Muscle layer of duodenum (tissue), 2 donors: ENCODE data around the gene RAB1A.

Experiments
- H3K27ac ChIP-seq: one replicate; pipeline ENCODE4 v1.7.0; 2013; ENCODE audit warnings: mild to moderate bottlenecking, low read length
- H3K27me3 ChIP-seq: one replicate; pipeline ENCODE4 v1.7.0; 2013; ENCODE audit warnings: low read depth, mild to moderate bottlenecking, control low read depth, low read length
- H3K36me3 ChIP-seq, 2 donors: one replicate each; pipeline ENCODE4 v1.7.0; 2013; ENCODE audit warnings: low read length in 2 of 2, control low read depth in 1 of 2, mild to moderate bottlenecking in 1 of 2; ENCODE audit not compliant: insufficient read depth in 2 of 2, control insufficient read depth in 1 of 2
- H3K4me1 ChIP-seq, 2 donors: one replicate each; pipeline ENCODE4 v1.7.0; 2013; ENCODE audit warnings: low read length in 2 of 2, mild to moderate bottlenecking in 2 of 2, control low read depth in 1 of 2, moderate library complexity in 1 of 2; ENCODE audit not compliant: insufficient read depth in 2 of 2, control insufficient read depth in 1 of 2
- H3K4me3 ChIP-seq, 2 donors: one replicate each; pipeline ENCODE4 v1.7.0; 2013; ENCODE audit warnings: low read length in 2 of 2, low read depth in 1 of 2, mild to moderate bottlenecking in 1 of 2
- H3K9me3 ChIP-seq, 2 donors: one replicate each; pipeline ENCODE4 v1.7.0; 2013; ENCODE audit warnings: low read length in 2 of 2, control low read depth in 1 of 2, mild to moderate bottlenecking in 1 of 2; ENCODE audit not compliant: control insufficient read depth in 1 of 2
- donor health status: healthy.

RAB1A gene

DNA sequence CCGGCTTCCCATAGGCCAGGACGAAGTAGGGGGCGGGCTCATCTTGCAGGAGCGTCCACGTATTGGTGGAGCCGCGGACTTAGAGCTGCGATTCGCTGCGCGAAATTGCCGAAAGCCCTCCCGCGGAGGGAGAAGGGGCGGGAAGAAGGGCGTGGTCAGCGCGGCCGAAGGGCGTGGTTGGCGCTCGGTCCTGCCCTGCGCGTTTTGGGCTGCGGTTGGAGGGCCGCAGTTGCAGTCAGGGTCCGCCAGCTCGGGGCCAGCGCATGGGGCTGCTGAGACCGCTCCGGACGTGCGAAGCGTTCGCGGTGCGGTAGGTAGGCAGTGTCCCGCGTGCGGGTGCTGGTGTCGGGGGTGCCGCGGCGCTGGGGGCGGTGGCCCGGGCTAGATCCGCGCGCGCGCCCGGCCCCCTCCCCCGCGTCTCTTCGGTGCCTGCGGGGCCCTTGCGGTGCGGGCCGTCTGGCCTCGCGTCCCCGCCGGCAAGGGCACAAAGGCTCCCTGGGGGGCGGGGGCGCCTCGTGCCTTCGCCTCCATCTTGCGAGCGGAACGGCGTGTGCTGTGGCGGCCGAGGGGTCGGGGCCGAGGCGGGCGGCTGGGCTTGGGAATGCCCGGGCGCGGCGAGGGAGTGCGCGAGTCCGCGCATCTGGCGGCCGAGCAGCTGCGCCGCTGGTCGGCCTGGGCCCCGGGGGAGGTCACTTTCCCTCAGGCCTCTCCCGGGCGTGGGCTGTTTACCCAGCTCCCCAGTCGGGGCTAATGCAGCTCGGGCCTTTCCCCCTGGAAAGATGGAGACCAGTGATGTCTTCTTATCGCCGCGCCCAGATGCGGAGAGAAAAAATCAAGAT, 73.5 kb downstream of the RAB1A start, which contains the start of gene CEP68:
CEP68 (plus strand) TSS at position 202 of the 839 bp plus-strand sequence. CDS start 13,029 bp downstream, outside the sequence.
- H3K27me3 ChIP-seq = no peaks in the 10 kb centered on the region
- H3K9me3 ChIP-seq = no peaks in the 10 kb centered on the region
- no peaks in the 10 kb centered on the region for H3K36me3 ChIP-seq
- peak within 1 kb of the TSS; percentile 70 for H3K27ac ChIP-seq
- H3K4me3 ChIP-seq = peak within 1 kb of the TSS; percentile 87 to 92
- peaks cover 12 to 35% of the 10 kb centered on the region in 2 donors for H3K4me1 ChIP-seq

DNA sequence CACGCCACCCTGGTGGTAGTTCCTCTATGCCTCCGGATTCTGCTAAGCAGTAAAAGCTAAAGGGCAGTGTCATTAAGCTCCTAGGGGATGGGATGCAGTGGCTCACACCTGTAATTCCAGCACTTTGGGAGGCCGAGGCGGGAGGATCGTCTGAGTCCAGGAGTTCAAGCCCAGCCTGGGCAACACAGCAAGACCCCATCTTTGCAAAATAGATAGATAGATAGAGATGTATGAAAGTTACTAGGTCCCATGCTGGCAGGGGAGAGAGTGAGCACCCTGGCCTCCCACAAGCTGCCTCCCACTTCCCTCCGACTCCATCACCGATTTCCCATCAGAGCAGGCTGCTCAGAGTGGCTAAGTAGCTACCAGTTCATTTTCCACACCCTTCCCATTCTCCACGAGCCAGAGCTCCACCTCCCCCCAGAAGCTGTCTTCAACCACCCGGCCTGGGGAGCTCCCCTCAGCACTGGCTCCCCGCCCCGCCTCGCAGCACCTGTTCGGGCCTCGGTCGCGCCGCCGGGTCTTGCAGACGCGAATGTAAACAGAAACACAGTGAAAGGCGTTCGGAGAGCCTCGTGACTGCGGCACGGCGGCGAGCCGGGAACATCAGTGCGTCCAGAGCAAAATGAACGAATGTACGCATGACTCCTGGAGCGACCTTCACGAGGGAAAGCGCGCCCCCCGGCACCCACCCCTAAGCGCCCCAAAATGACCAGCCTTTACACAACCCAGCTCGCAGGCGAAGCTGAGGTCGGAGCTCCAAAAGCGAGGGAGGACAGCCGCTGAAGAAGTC, 74.3 kb downstream of the RAB1A start:
- no peaks in the 10 kb centered on the region for H3K27me3 ChIP-seq
- no peaks in the 10 kb centered on the region for H3K9me3 ChIP-seq
- no peak overlapping the region for H3K27ac ChIP-seq
- peak overlapping the region; percentile 87 to 92 for H3K4me3 ChIP-seq
- H3K4me1 ChIP-seq = peaks cover 12 to 32% of the 10 kb centered on the region in 2 donors
- H3K36me3 ChIP-seq = no peaks in the 10 kb centered on the region

DNA sequence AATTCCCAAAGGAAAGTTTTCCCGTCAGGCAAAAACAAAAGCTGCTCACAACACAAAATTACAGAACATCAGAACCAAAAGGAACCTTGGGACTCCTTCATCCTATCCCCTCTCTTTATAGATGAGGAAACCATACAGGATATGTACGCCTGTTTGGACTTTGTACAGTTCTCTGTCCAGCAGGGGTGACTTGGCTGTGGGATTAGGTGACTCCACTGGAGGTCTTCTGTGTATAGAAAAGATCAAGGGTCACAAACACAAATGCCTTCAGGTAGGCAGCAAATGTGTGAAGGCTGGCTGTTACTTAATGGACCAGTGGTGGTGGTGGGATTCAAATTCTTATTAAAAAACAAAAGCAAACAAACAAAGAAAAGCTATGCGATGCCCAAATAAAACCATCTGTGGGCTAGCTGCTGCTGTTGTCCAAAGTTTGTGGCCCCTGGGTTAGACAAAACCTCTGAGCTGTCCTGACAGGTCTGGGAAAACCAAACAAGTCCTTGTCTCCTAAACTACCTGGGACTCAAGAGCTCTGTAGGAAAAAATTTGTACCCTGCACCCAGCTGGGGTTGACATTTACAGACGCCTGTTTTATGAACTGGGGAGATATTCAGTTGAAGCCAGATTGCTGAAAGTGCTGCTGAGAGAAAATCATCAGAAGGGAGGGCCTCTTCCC, 75.0 kb downstream of the RAB1A start:
- no peaks in the 10 kb centered on the region for H3K36me3 ChIP-seq
- peak overlapping the region in 1 of 2 donors; percentile 92 for H3K4me3 ChIP-seq
- H3K27me3 ChIP-seq = no peaks in the 10 kb centered on the region
- H3K4me1 ChIP-seq = peaks cover 12 to 26% of the 10 kb centered on the region in 2 donors
- no peaks in the 10 kb centered on the region for H3K9me3 ChIP-seq
- no peak overlapping the region for H3K27ac ChIP-seq

DNA sequence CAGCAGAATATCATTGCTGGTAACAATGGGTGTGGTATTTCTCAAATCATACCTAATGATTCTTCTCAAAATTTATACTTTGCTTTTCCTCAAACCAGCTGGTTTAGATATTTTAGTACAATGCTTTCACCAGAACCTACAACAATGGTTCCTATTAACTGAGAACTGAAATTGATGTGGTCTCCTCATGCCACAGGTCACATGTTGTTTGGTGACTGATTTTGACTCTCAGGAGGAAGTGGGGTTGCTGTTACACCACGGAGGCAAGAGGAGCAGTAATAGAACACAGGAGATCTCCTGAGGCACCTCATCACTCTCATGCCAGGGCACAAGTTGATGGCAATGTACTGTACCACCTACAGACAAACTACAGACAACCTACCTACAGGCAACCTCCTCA, 76.7 kb downstream of the RAB1A start:
- no peaks in the 10 kb centered on the region for H3K27me3 ChIP-seq
- no peak overlapping the region for H3K27ac ChIP-seq
- H3K36me3 ChIP-seq = no peaks in the 10 kb centered on the region
- H3K4me1 ChIP-seq = peaks cover 7 to 10% of the 10 kb centered on the region in 2 donors
- H3K4me3 ChIP-seq = no peak overlapping the region
- H3K9me3 ChIP-seq = no peaks in the 10 kb centered on the region

GRCh38 chr2:65050931-65051330, 79.0 kb downstream of the RAB1A start:
- Histone ChIP-seq H3K27ac (no peak overlapping the region), H3K27me3 (no peaks in the 10 kb centered on the region), H3K36me3 (no peaks in the 10 kb centered on the region), H3K4me1 (no peaks in the 10 kb centered on the region), H3K9me3 (no peaks in the 10 kb centered on the region), H3K4me3 (no peak overlapping the region)

GRCh38 chr2:65049010-65049639, 80.8 kb downstream of the RAB1A start:
- Histone ChIP-seq H3K36me3 (no peaks in the 10 kb centered on the region), H3K27ac (no peak overlapping the region), H3K4me1 (no peaks in the 10 kb centered on the region), H3K9me3 (no peaks in the 10 kb centered on the region), H3K4me3 (no peak overlapping the region), H3K27me3 (no peaks in the 10 kb centered on the region)

DNA sequence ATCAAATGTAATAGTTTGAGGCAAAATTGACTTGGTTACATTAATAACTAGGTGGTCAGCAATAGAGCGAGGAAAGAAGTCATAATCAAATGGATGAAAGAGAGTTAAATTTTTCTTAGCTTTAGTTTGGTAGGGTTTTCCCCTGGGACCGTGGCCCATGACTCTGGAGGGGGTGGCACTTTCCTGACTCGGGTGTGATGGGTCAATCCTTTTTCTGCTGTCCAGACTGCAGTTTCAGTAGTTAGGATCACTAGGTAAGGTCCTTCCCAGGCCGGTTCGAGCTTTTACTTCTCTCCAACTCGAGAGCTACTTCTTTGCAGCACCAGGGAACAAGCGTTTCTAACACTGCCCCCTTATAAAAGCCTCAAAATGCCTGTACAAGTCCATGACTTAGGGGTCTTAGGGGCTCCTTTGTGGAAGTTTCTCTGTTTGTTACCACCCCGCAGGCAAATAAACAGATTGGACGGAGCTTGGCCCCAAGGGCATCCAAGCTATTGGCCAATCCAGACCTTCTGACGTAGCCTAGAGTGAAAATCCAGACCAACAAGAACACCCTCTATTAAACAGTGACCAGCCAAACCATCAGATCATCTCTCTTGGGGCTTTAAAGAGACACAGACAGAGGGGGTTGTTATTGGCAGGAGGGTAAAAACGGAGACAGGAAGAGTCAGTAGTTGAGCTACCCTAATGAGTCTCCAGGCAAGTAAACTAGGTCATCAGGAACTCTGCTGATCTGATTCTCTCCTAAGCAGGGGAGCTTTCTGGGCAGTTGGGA, 83.1 kb downstream of the RAB1A start:
- Histone ChIP-seq H3K4me1 (no peaks in the 10 kb centered on the region), H3K27ac (no peak overlapping the region), H3K36me3 (no peaks in the 10 kb centered on the region), H3K9me3 (no peaks in the 10 kb centered on the region), H3K27me3 (no peaks in the 10 kb centered on the region), H3K4me3 (no peak overlapping the region)

DNA sequence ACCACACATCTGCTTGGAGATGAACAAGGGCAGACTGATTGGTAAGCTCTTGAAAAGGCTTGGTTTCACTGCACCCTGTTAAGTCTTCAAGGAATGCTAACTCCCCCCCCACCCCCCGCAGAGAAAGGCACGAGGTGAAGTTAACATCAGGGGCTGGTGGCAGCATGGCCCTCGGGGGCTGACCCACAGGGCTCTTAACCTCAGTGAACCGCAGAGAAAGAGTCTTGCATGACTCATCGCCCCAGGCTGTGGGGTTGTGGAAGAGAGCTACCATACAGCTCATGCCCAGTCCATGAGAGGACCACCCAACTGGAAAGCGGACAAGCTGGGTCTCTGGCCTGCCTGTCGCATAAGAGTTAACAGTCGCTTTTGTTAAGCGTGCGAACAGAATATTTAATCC, 84.3 kb downstream of the RAB1A start:
- no peaks in the 10 kb centered on the region for H3K36me3 ChIP-seq
- H3K9me3 ChIP-seq = no peaks in the 10 kb centered on the region
- H3K4me1 ChIP-seq = no peaks in the 10 kb centered on the region
- no peak overlapping the region for H3K4me3 ChIP-seq
- no peaks in the 10 kb centered on the region for H3K27me3 ChIP-seq
- no peak overlapping the region for H3K27ac ChIP-seq

DNA sequence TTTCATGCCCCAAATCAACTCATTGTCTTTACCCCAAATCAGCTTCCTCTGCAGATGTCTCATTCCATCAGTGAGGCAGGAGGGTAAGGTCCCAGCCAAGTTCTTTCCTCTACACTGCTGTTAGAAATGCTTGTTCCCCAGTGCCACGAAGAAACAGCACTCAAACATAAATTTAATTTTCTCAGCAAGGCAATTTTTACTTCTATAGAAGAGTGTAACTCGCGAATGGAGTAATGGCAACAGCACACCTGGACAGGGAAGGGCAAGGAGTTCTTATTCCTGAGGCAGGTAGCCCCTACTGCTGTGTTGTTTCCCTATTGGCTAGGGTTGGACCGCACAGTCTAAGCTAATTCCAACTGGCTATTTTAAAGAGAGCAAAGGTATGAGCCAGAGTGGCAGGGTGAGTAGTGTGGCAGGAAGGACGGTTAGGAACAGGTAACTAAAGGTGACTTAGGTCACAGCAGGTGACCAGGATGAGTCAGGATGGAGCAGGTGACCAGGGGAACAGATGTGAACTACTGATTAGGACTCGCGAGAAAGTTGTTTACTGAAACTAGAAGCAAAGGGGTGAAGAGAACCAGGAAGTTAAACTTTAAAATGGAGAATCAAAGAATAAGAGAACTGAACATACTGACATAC, 85.7 kb downstream of the RAB1A start:
- Histone ChIP-seq H3K27me3 (no peaks in the 10 kb centered on the region), H3K4me1 (peaks cover 0 to 4% of the 10 kb centered on the region in 2 donors), H3K36me3 (no peaks in the 10 kb centered on the region), H3K9me3 (no peaks in the 10 kb centered on the region), H3K27ac (no peak overlapping the region), H3K4me3 (no peak overlapping the region)

- Histone ChIP-seq H3K36me3 (no peaks in the 10 kb centered on the region), H3K27ac (no peak overlapping the region)
Measured at GRCh38 chr2:65043001-65043400, 86.9 kb downstream of the RAB1A start.

More at GRCh38 chr2:65043001-65043400, 86.9 kb downstream of the RAB1A start:
- H3K9me3 ChIP-seq = no peaks in the 10 kb centered on the region
- peaks cover 0 to 4% of the 10 kb centered on the region in 2 donors for H3K4me1 ChIP-seq
- no peaks in the 10 kb centered on the region for H3K27me3 ChIP-seq
- H3K4me3 ChIP-seq = no peak overlapping the region
